ENCODE measurements around the gene MX2.

GRCh38 chr21:41316200-41317062, 45.4 kb upstream of the MX2 start, which contains the start of gene FAM3B:
- TF ChIP-seq, protein P1, sequence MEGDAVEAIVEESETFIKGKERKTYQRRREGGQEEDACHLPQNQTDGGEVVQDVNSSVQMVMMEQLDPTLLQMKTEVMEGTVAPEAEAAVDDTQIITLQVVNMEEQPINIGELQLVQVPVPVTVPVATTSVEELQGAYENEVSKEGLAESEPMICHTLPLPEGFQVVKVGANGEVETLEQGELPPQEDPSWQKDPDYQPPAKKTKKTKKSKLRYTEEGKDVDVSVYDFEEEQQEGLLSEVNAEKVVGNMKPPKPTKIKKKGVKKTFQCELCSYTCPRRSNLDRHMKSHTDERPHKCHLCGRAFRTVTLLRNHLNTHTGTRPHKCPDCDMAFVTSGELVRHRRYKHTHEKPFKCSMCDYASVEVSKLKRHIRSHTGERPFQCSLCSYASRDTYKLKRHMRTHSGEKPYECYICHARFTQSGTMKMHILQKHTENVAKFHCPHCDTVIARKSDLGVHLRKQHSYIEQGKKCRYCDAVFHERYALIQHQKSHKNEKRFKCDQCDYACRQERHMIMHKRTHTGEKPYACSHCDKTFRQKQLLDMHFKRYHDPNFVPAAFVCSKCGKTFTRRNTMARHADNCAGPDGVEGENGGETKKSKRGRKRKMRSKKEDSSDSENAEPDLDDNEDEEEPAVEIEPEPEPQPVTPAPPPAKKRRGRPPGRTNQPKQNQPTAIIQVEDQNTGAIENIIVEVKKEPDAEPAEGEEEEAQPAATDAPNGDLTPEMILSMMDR (conservative IDR thresholded peaks at IDR 0.05; ENCODE audit: low read length), result no peak
- TF ChIP-seq EZH2phosphoT487 (IDR thresholded peaks at IDR 0.05; ENCODE audit: borderline replicate concordance, low read depth, low read length), result no peak
